Activated naive CD4-positive, alpha-beta T cell treated with Interleukin-2 at 50 U/mL for 16 hours (primary cell): ENCODE results near the gene WDTC1.

Experiments
- DNase-seq: peaks from one replicate; pipeline ENCODE4 v3.0.0-alpha.2; 2020

The WDTC1 gene

GRCh38 chr1:27302612-27303011 is 68.2 kb downstream of the WDTC1 start:
- no peak for DNase-seq

DNA sequence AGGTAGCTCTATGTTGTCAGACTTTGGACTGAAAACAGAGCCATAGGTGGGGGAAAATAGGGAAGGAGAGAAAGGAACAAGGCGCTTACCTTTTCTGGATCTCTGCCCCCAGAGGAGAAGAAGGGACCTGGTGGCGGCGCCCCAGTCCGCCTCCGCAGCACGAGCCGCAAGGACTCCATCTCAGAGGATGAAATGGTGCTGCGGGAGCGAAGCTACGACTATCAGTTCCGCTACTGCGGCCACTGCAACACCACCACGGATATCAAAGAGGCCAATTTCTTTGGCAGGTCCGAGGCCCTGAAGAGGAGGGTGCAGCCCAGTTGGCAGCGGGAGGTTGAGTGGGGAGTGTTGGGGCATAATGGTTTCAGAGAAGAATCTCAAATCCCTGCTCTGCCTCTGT is 69.1 kb downstream of the WDTC1 start:
- DNase-seq = no peak

DNA sequence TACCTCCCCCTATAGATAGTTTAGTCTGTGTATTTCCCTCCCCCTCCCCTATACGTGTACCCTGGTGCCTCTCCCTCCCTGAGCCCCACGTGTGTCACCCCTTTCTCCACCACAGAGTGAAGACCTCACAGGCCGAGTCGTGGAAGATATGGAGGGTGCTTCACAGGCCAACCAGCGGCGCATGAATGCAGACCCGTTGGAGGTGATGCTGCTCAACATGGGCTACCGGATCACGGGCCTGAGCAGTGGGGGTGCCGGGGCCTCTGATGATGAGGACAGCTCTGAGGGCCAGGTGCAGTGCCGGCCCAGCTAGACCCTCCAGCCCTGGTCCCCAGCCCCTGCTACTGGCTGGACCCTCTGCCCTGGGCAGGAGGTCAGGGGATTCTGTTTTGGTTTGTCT is 71.6 kb downstream of the WDTC1 start:
- DNase-seq = no peak

DNA sequence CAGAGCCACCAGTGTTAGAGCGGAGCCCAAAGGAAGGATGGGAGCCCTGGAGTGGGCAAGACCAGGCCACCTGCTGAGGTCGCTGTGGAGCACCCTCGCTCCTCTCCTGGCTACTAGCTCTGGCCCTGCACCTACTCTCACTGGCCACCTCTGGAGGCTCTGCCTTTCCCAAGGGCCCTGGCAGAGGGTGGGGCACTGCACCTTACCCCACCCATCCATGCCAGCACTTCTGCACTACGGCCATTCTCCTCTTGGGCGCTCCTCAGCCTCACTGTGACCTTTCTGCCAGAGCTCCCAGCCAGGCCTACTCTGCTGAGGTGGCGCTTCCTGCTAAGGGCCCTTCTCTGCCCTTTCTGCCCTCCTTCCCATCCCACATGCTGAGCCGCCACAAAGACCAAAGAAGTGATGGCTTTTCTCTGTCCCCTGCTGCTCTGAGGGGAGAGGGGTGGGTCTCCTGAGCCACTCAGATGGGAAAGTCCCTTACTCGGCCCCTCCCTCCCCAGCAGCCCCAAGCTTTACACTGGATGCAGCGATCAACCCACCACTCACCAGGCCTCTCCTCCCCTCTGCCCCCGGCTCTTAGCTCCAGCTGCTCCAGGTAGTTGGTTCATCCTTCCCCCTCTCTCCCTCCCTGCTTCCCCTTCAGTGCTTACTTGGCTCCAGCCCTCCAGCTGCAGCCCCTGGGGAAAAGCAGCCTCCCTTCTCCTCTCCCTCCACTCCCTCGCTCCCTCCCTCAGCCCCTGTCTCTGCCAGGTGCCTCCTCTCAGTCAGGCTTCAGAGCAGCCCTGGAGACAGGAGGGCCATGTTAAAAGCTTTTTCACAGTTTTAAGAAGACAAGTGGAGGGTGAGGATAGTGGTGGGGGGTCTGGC is 72.7 kb downstream of the WDTC1 start:
- DNase-seq = no peak

- DNase-seq = no peak
These were observed 73.6 kb downstream of the WDTC1 start for GRCh38 chr1:27307874-27308598.

DNA sequence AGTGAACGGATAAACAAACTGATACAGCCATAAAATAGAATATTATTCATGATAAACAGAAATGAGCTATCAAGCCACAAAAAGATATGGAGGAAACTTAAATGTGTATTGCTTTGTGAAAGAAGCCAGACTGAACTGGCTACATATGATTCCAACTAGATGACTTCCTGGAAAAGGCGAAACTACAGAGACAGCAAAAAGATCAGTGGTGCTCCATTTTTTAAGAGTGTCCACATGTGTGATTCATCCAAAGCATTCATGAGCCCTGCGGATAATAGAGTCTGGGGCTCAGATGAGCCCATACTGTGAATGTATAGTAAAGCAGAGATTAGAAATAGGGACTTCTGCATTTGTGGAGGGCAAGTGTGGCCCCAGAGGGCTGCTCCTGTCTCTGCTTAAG is 79.7 kb downstream of the WDTC1 start:
- no peak for DNase-seq

- no peak for DNase-seq
These were observed 80.3 kb downstream of the WDTC1 start for GRCh38 chr1:27314737-27315136.

DNA sequence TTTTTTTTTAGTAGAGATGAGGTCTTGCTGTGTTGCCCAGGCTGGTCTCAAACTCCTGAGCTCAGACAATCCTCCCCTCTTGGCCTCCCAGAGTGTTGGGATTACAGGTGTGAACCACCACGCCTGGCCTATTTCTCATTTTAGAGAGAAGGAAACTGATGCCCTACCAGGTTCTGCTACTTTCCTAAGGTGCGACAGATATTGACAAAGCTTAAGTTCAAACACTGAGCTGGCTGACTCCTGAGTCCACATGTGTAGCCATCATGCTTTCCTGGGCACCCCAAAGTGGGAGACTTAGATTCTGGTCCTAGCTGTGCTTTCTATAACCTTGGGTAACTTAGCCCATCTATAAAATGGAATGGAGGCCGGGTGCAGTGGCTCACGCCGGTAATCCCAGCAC is 82.4 kb downstream of the WDTC1 start:
- DNase-seq = no peak

GRCh38 chr1:27318136-27318535 is 83.7 kb downstream of the WDTC1 start:
- no peak for DNase-seq

GRCh38 chr1:27318596-27318995 is 84.2 kb downstream of the WDTC1 start:
- no peak for DNase-seq

GRCh38 chr1:27321813-27322568 is 87.6 kb downstream of the WDTC1 start, which contains the start of gene TMEM222:
TSS of gene TMEM222 (plus strand) at chr1:27322163. CDS start at chr1:27322198, 35 bp downstream.
- peak; percentile 97 for DNase-seq

DNA sequence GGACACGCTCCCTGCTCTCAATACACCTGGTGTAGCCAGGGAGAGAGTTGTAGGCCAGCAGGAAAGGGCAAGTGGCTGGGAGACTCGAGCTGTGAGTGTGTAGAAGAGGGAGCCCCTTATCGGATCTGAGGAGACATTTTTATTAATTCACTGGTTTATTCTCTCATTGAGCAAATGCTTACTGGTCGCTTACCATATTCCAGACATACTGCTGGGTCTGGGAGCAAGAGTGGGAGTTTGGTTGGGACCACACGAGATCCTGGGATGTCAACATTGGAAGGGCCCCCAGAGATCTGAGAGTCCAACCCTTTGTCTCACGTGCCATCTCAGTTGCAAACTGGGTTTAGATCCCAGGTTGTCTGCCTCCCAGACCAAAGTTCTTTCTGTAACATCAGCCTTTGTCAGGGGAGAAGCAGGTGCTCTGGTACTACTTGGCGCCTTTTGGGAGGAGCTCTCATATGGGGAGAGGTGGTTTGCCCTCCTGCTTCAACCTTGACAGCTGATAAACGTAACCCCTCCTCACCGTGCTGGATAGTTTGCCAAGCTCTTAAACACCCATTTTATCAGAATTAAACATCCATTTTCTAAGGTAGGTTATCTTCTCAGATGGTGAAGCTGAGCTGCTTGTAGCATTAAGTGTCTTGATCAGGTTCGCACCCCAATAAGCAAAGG is 88.3 kb downstream of the WDTC1 start:
- no peak for DNase-seq

DNA sequence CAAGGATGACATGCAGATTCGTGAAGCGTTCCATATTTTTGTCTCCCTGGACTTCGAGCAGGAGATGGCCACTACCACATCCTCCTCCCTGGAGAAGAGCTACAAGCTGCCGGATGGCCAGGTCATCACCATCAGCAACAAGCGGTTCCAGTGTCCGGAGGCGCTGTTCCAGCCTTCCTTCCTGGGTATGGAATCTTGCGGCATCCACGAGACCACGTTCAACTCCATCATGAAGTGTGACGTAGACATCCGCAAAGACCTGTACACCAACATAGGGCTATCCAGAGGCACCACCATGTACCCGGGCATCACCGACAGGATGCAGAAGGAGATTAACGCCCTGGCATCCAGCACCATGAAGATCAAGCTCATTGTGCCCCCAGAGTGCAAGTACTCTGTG is 90.9 kb downstream of the WDTC1 start:
- no peak for DNase-seq

- DNase-seq = no peak
These were observed 93.5 kb downstream of the WDTC1 start for GRCh38 chr1:27327964-27328363.

- no peak for DNase-seq
These were observed 96.4 kb downstream of the WDTC1 start for GRCh38 chr1:27330786-27331185.

GRCh38 chr1:27331426-27331825 is 97.0 kb downstream of the WDTC1 start:
- DNase-seq = no peak

DNA sequence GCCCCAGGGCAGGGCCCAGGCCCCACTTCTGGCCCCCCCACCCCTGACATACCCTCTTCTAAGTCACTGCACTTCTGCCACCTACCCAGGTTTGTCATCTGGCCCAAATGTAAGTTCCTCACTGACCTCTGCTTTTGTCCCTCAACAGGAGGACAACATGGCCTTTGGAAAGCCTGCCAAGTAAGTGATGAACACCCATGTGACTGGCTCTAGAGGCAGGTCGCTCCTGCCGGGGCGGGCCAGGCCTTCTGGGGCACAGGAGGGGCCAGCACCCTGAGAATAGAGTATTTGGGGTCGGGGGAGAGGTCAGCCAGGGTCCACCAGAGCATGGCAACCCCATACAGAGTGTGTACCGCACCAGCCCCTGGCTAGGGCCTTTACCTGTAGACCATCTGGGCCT is 97.5 kb downstream of the WDTC1 start:
- DNase-seq = no peak

DNA sequence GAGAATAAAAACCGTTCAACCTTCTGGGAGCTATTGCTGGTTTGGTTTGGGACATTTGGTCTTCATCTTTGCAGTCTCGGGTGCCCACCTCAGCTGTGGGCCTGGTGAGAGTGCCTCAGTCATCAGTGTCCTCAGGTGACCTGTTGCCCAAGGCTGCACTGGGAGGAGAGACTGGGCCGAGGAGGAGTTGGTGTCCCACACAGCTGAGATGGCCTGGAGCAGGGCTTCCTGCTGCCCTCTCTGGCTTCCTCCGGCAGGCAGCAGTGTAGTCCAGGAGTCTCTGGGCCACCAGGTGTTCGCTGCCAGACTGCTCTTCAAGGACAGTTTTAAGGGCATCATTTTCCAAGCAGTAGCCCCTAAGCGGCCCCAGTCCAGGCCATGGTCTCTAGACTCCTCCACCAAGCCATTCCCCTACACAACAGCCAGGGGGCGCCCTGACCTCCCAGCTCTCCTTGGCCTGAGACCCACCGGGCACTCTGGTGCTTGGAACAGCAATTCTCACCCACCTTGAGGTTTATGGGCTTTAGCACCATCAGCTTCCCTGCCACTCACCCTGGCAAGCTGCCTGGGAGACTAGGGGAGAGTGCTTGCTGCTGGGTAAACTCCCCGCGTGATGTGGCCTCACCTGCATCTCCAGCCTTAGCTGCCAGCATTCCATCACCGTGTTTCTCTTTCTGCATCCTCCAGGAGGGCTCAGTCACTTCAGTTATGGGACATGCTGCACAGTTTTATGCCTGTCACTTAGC is 98.3 kb downstream of the WDTC1 start:
- DNase-seq = peak; percentile 58

DNA sequence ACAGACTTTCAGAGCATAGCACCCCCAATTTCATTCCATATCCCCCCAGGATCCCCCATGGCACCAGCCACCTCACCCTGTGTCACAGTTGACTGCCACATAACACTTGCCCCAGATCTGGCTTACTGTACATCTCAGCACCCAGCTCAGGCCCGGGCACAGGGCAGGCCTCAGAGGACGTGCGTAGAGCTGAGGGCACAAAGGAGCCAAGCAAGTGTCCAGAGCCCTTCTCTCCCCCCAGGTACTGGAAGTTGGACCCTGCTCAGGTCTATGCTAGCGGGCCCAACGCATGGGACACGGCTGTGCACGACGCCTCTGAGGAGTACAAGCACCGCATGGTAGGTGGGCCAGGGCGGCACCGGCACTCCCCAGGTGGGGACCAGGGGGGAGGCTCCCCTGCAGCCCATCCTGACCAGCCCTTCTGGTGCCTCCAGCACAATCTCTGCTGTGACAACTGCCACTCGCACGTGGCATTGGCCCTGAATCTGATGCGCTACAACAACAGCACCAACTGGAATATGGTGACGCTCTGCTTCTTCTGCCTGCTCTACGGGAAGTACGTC is 99.4 kb downstream of the WDTC1 start:
- DNase-seq = no peak

- no peak for DNase-seq
These were observed 101.3 kb downstream of the WDTC1 start for GRCh38 chr1:27335506-27336422.

GRCh38 chr1:27336756-27337155 is 102.3 kb downstream of the WDTC1 start:
- DNase-seq = no peak
